OCI-LY3 (cell line): ENCODE results near the gene SLC35E3.

Source experiments
- H2AFZ ChIP-seq: fragments of 200-600, 300-600 bp; shearing (Covaris generic); 2 replicates; pipeline ENCODE4 v1.6.0; 2014; ENCODE audit warnings: antibody characterized with exemption, low read depth, low read length
- H3K27ac ChIP-seq: fragments of 200-600, 300-600 bp; sonication (generic); 2 replicates; pipeline ENCODE4 v1.5.1; 2014; ENCODE audit warnings: mild to moderate bottlenecking, low read length, moderate library complexity, mixed read lengths
- H3K27me3 ChIP-seq: fragments of 200-600, 300-600 bp; sonication (generic); 2 replicates; pipeline ENCODE4 v1.6.1; 2014; ENCODE audit warnings: low read depth, low read length, mixed read lengths
- H3K36me3 ChIP-seq: fragments of 200-600, 300-600 bp; sonication (generic); replicated peaks from 2 replicates; pipeline ENCODE3; 2014; ENCODE audit warnings: low read depth, low read length, mixed read lengths
- H3K4me1 ChIP-seq: fragments of 300-600, 200-600 bp; sonication (generic); 2 replicates; pipeline ENCODE4 v1.6.1; 2014; ENCODE audit warnings: low read length, mixed read lengths
- H3K4me2 ChIP-seq: fragments of 200-600, 300-600 bp; sonication (generic); 2 replicates; pipeline ENCODE4 v1.6.1; 2014; ENCODE audit warnings: low read length, mixed read lengths
- H3K4me3 ChIP-seq: fragments of 300-600, 200-600 bp; sonication (generic); 2 replicates; pipeline ENCODE4 v1.5.1; 2014; ENCODE audit warnings: antibody characterized with exemption, mild to moderate bottlenecking, low read length, moderate library complexity
- H3K79me2 ChIP-seq: fragments of 300-600, 200-600 bp; shearing (Covaris generic); 2 replicates; pipeline ENCODE4 v1.6.1; 2014; ENCODE audit warnings: mild to moderate bottlenecking, low read length, mixed read lengths
- H3K9ac ChIP-seq: fragments of 300-600, 200-600 bp; shearing (Covaris generic); 2 replicates; pipeline ENCODE4 v1.6.0; 2014; ENCODE audit warnings: mild to moderate bottlenecking, low read length, moderate library complexity
- H3K9me3 ChIP-seq: fragments of 200-600, 300-600 bp; shearing (Covaris generic); 2 replicates; pipeline ENCODE4 v1.6.1; 2014; ENCODE audit warnings: low read length, mixed read lengths; ENCODE audit not compliant: insufficient read depth
- H4K20me1 ChIP-seq: fragments of 200-600, 300-600 bp; sonication (generic); 2 replicates; pipeline ENCODE4 v1.6.1; 2016; ENCODE audit warnings: low read length, mixed read lengths; ENCODE audit not compliant: insufficient read depth
- EZH2phosphoT487 ChIP-seq: fragments of 200-600 bp; shearing (Covaris generic); IDR thresholded peaks from 2 replicates; pipeline ENCODE4 v1.6.1; 2018; ENCODE audit warnings: antibody characterized with exemption, mixed run types, low read depth
- TF ChIP-seq, protein P1 (sequence below): fragments of 200-600, 300-600 bp; sonication (generic); IDR thresholded peaks from 2 replicates; pipeline ENCODE4 v1.5.1; 2014; ENCODE audit warnings: antibody characterized with exemption, low read length, low read depth

SLC35E3 gene

DNA sequence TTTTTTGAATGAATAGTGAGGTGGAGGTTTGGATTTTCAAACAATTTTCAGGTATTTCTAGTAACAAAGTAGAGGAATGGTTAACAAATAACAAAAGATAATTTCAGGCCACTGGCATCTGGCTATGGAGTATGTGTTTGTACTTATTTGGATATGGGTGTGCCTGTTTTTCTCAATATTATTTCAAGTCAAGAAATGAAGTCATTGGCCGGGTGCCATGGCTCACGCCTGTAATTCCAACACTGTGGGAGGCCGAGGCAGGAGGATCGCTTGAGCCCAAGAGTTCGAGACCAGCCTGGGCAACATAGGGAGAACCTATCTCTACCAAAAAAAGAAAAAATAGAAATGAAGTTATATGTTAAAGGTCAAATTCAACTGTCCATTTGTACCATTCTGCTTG is 13.9 kb downstream of the SLC35E3 start:
- Histone ChIP-seq H3K9me3 (no peaks in the 10 kb centered on the region), H4K20me1 (no peaks in the 10 kb centered on the region), H2AFZ (no peak overlapping the region), H3K79me2 (no peaks in the 10 kb centered on the region), H3K4me3 (no peak overlapping the region), H3K4me2 (no peak overlapping the region), H3K27ac (no peak overlapping the region), H3K36me3 (peaks cover 8% of the 10 kb centered on the region), H3K4me1 (no peaks in the 10 kb centered on the region), H3K9ac (no peak overlapping the region), H3K27me3 (no peaks in the 10 kb centered on the region)
- TF ChIP-seq, protein P1, sequence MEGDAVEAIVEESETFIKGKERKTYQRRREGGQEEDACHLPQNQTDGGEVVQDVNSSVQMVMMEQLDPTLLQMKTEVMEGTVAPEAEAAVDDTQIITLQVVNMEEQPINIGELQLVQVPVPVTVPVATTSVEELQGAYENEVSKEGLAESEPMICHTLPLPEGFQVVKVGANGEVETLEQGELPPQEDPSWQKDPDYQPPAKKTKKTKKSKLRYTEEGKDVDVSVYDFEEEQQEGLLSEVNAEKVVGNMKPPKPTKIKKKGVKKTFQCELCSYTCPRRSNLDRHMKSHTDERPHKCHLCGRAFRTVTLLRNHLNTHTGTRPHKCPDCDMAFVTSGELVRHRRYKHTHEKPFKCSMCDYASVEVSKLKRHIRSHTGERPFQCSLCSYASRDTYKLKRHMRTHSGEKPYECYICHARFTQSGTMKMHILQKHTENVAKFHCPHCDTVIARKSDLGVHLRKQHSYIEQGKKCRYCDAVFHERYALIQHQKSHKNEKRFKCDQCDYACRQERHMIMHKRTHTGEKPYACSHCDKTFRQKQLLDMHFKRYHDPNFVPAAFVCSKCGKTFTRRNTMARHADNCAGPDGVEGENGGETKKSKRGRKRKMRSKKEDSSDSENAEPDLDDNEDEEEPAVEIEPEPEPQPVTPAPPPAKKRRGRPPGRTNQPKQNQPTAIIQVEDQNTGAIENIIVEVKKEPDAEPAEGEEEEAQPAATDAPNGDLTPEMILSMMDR, result no peak
- TF ChIP-seq EZH2phosphoT487, result no peak

DNA sequence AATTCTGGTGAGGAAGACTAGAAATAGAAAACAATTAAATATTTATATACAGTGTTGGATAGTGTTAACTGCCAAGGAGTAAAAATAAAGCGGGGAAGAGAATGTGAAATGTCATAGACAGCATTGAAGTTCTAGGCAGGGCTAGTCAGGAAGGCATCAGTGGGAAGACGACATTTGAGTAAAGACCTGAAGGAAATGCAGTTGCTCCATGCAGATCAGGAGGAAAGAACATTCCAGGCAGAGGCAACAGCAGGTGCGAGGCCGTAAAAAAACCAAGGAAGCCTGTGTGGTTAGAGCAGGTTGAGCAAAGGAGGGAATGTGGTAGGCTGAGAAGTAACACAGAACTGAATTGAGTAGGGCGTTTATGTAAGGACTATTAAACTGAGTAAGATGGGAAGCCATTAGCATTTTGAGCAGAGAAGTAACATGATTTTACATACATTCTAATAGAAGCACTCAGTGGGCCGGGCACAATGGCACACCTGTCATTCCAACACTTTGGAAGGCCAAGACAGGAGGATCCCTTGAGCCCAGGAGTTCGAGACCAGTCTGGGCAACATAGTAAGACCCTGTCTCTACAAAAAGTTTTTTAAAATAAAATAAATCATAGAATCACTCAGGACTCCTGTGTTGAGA is 14.9 kb downstream of the SLC35E3 start:
- H3K36me3 ChIP-seq, result peaks cover 4% of the 10 kb centered on the region
- no peak for TF ChIP-seq EZH2phosphoT487
- TF ChIP-seq, protein P1, result no peak
- no peak overlapping the region for H3K9ac ChIP-seq
- no peak overlapping the region for H3K27ac ChIP-seq
- H3K27me3 ChIP-seq, result no peaks in the 10 kb centered on the region
- no peaks in the 10 kb centered on the region for H3K9me3 ChIP-seq
- no peak overlapping the region for H3K4me2 ChIP-seq
- no peaks in the 10 kb centered on the region for H3K79me2 ChIP-seq
- no peak overlapping the region for H3K4me3 ChIP-seq
- H4K20me1 ChIP-seq, result no peaks in the 10 kb centered on the region
- H2AFZ ChIP-seq, result no peak overlapping the region
- H3K4me1 ChIP-seq, result no peaks in the 10 kb centered on the region

DNA sequence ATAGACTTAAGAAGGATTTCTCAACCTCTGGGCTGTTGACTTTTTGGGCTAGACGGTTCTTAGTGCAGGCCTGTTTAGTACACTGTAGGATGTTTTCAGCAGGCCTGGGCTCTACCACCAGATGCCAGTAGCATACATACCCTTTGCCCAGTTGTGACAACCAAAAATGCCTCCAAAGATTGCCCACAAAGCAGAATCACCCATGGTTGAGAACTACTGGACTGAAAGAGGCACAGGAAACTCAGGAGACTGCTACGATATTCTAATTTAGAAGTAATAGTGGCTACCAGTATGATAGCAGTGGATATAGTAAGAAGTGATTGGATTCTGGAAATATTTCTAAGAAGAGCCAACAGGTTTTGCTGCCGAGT is 15.5 kb downstream of the SLC35E3 start:
- Histone ChIP-seq H3K79me2 (no peaks in the 10 kb centered on the region), H3K4me3 (no peak overlapping the region), H3K27ac (no peak overlapping the region), H3K9me3 (no peaks in the 10 kb centered on the region), H3K9ac (no peak overlapping the region), H2AFZ (no peak overlapping the region), H3K36me3 (peaks cover 4% of the 10 kb centered on the region), H4K20me1 (no peaks in the 10 kb centered on the region), H3K4me1 (no peaks in the 10 kb centered on the region), H3K27me3 (no peaks in the 10 kb centered on the region), H3K4me2 (no peak overlapping the region)
- TF ChIP-seq, protein P1, result no peak
- no peak for TF ChIP-seq EZH2phosphoT487

DNA sequence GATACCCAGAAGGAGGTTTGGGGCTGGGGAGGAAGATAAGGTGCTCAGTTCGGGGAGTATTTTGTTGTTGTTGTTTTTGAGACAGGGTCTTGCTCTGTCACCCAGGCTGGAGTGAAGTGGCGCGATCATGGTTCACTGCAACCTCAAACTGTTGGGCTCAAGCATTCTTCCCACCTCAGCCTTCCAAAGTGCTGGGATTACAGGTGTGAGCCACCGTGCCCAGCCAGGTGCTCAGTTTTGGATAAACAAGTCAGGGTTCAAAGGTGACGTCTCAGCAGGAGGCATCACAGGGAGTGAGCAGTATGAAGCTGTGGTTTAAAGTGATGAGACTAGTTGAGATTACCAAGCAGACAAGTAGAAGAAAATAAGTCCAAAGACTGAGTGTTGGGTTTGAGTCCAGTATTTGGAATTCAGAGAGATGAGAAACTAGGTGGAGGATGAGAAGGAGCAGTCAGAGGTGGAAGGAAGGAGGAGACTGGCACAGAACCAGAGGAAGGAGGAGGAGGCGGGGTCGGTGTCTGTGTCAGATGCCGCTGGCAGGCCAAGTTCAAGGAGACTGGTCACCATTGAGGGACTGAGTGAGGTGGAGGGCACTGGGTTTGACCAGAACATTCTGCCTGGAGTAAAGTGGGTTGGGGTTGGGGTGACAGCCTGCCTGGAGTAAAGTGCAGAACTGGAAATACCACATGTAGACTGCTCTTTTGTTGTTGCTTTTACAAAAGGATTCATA is 16.1 kb downstream of the SLC35E3 start:
- H3K9me3 ChIP-seq, result no peaks in the 10 kb centered on the region

More for the DNA sequence above, 16.1 kb downstream of the SLC35E3 start:
- H3K9ac ChIP-seq, result no peak overlapping the region
- no peaks in the 10 kb centered on the region for H3K79me2 ChIP-seq
- no peak overlapping the region for H3K4me3 ChIP-seq
- no peak overlapping the region for H3K4me2 ChIP-seq
- no peaks in the 10 kb centered on the region for H3K4me1 ChIP-seq
- H3K27ac ChIP-seq, result no peak overlapping the region
- no peak overlapping the region for H2AFZ ChIP-seq
- H3K27me3 ChIP-seq, result no peaks in the 10 kb centered on the region
- peaks cover 4% of the 10 kb centered on the region for H3K36me3 ChIP-seq
- H4K20me1 ChIP-seq, result no peaks in the 10 kb centered on the region
- TF ChIP-seq EZH2phosphoT487, result no peak
- TF ChIP-seq, protein P1, result no peak
